ENCODE measurements around the gene GSTM3.
"Not testable (repeated sequence)": the region's sequence is repeated elsewhere in the genome, so short reads cannot be mapped to it uniquely, and the experiment has no call there.

GSTM3 gene

GRCh38 chr1:109757936-109758786 lies 17.3 kb upstream of the GSTM3 start:
- H3K27ac Mint-ChIP-seq, result no peak overlapping the region
- no peak for DNase-seq (ENCODE audit: low spot score in 2 of 2)
- ATAC-seq, result no peak
- H3K36me3 Mint-ChIP-seq, result no peaks in the 10 kb centered on the region
- peaks cover 4% of the 10 kb centered on the region for H3K4me1 Mint-ChIP-seq
- H3K9me3 Mint-ChIP-seq, result no peaks in the 10 kb centered on the region
- no peak overlapping the region for H3K4me3 Mint-ChIP-seq

GRCh38 chr1:109756848-109757521 lies 16.1 kb upstream of the GSTM3 start:
- no peak for ATAC-seq
- H3K36me3 Mint-ChIP-seq, result no peaks in the 10 kb centered on the region
- no peak overlapping the region for H3K27ac Mint-ChIP-seq
- no peak overlapping the region for H3K4me3 Mint-ChIP-seq
- H3K4me1 Mint-ChIP-seq, result peaks cover 4% of the 10 kb centered on the region
- DNase-seq (ENCODE audit: low spot score in 2 of 2), result no peak
- no peaks in the 10 kb centered on the region for H3K9me3 Mint-ChIP-seq

GRCh38 chr1:109756325-109756724 lies 15.5 kb upstream of the GSTM3 start:
- ATAC-seq; H3K4me1 Mint-ChIP-seq; H3K36me3 Mint-ChIP-seq; H3K4me3 Mint-ChIP-seq; DNase-seq (ENCODE audit: low spot score in 2 of 2); H3K27ac Mint-ChIP-seq; H3K9me3 Mint-ChIP-seq: not testable (repeated sequence)

GRCh38 chr1:109754738-109755137 lies 13.9 kb upstream of the GSTM3 start:
- ATAC-seq, result no peak

GRCh38 chr1:109751531-109752260 lies 10.9 kb upstream of the GSTM3 start:
- ATAC-seq (no peak), DNase-seq (ENCODE audit: low spot score in 2 of 2) (no peak)
- H3K27ac Mint-ChIP-seq, result no peak overlapping the region
- no peaks in the 10 kb centered on the region for H3K4me1 Mint-ChIP-seq
- H3K36me3 Mint-ChIP-seq, result no peaks in the 10 kb centered on the region
- H3K4me3 Mint-ChIP-seq, result no peak overlapping the region
- H3K9me3 Mint-ChIP-seq, result no peaks in the 10 kb centered on the region

More at GRCh38 chr1:109754738-109755137, 13.9 kb upstream of the GSTM3 start:
- Mint-ChIP-seq H3K4me1 (no peaks in the 10 kb centered on the region), H3K27ac (no peak overlapping the region), H3K9me3 (no peaks in the 10 kb centered on the region), H3K36me3 (no peaks in the 10 kb centered on the region), H3K4me3 (no peak overlapping the region)
- no peak for DNase-seq (ENCODE audit: low spot score in 2 of 2)

- ATAC-seq (no peak), DNase-seq (ENCODE audit: low spot score in 2 of 2) (no peak)
- H3K4me3 Mint-ChIP-seq, result no peak overlapping the region
- H3K4me1 Mint-ChIP-seq, result no peaks in the 10 kb centered on the region
- no peaks in the 10 kb centered on the region for H3K36me3 Mint-ChIP-seq
- H3K9me3 Mint-ChIP-seq, result no peaks in the 10 kb centered on the region
- no peak overlapping the region for H3K27ac Mint-ChIP-seq
Measured at GRCh38 chr1:109750920-109751319, 10.1 kb upstream of the GSTM3 start.

- Mint-ChIP-seq H3K4me1 (no peaks in the 10 kb centered on the region), H3K4me3 (no peak overlapping the region), H3K9me3 (no peaks in the 10 kb centered on the region), H3K36me3 (no peaks in the 10 kb centered on the region), H3K27ac (no peak overlapping the region)
- ATAC-seq, result no peak
- DNase-seq (ENCODE audit: low spot score in 2 of 2), result no peak
Measured at GRCh38 chr1:109750241-109750882, 9.5 kb upstream of the GSTM3 start.

GRCh38 chr1:109749221-109749620 lies 8.4 kb upstream of the GSTM3 start:
- DNase-seq (ENCODE audit: low spot score in 2 of 2) (no peak), ATAC-seq (no peak)
- no peak overlapping the region for H3K4me3 Mint-ChIP-seq
- no peaks in the 10 kb centered on the region for H3K36me3 Mint-ChIP-seq
- H3K9me3 Mint-ChIP-seq, result no peaks in the 10 kb centered on the region
- no peaks in the 10 kb centered on the region for H3K4me1 Mint-ChIP-seq
- no peak overlapping the region for H3K27ac Mint-ChIP-seq

- not testable (repeated sequence) for H3K27ac Mint-ChIP-seq; ATAC-seq; H3K9me3 Mint-ChIP-seq; DNase-seq (ENCODE audit: low spot score in 2 of 2); H3K4me1 Mint-ChIP-seq; H3K36me3 Mint-ChIP-seq; H3K4me3 Mint-ChIP-seq
Measured at GRCh38 chr1:109748311-109748710, 7.5 kb upstream of the GSTM3 start.

- ATAC-seq (peak; percentile 96), DNase-seq (ENCODE audit: low spot score in 2 of 2) (peak; percentile 74 to 82)
- H3K36me3 Mint-ChIP-seq, result peaks cover 5% of the 10 kb centered on the region
- H3K4me1 Mint-ChIP-seq, result peaks cover 12% of the 10 kb centered on the region
- peak overlapping the region; percentile 29 for H3K27ac Mint-ChIP-seq
- no peaks in the 10 kb centered on the region for H3K9me3 Mint-ChIP-seq
- H3K4me3 Mint-ChIP-seq, result peak overlapping the region; percentile 74
Measured at GRCh38 chr1:109739738-109740614, 862 bp downstream of the GSTM3 start.

GRCh38 chr1:109733236-109733870 lies 7.5 kb downstream of the GSTM3 start:
- Mint-ChIP-seq H3K36me3 (peaks cover 5% of the 10 kb centered on the region), H3K27ac (no peak overlapping the region), H3K4me3 (no peak overlapping the region), H3K9me3 (no peaks in the 10 kb centered on the region), H3K4me1 (no peaks in the 10 kb centered on the region)
- ATAC-seq (no peak), DNase-seq (ENCODE audit: low spot score in 2 of 2) (no peak)

- H3K27ac Mint-ChIP-seq, result no peak overlapping the region
- peaks cover 5% of the 10 kb centered on the region for H3K36me3 Mint-ChIP-seq
Measured at GRCh38 chr1:109732390-109732881, 8.4 kb downstream of the GSTM3 start.

GRCh38 chr1:109730666-109731065 lies 10.2 kb downstream of the GSTM3 start:
- no peak overlapping the region for H3K4me3 Mint-ChIP-seq

More at GRCh38 chr1:109732390-109732881, 8.4 kb downstream of the GSTM3 start:
- no peak for ATAC-seq
- no peaks in the 10 kb centered on the region for H3K9me3 Mint-ChIP-seq
- no peak for DNase-seq (ENCODE audit: low spot score in 2 of 2)
- H3K4me1 Mint-ChIP-seq, result no peaks in the 10 kb centered on the region
- no peak overlapping the region for H3K4me3 Mint-ChIP-seq

GRCh38 chr1:109728870-109729269 lies 12.0 kb downstream of the GSTM3 start:
- Mint-ChIP-seq H3K9me3 (no peaks in the 10 kb centered on the region), H3K27ac (no peak overlapping the region), H3K4me3 (no peak overlapping the region), H3K36me3 (no peaks in the 10 kb centered on the region), H3K4me1 (no peaks in the 10 kb centered on the region)
- DNase-seq (ENCODE audit: low spot score in 2 of 2) (no peak), ATAC-seq (no peak)

More at GRCh38 chr1:109730666-109731065, 10.2 kb downstream of the GSTM3 start:
- DNase-seq (ENCODE audit: low spot score in 2 of 2) (no peak), ATAC-seq (no peak)
- no peaks in the 10 kb centered on the region for H3K9me3 Mint-ChIP-seq
- H3K27ac Mint-ChIP-seq, result no peak overlapping the region
- no peaks in the 10 kb centered on the region for H3K4me1 Mint-ChIP-seq
- no peaks in the 10 kb centered on the region for H3K36me3 Mint-ChIP-seq

Data from stimulated activated effector memory CD8-positive, alpha-beta T cell treated with anti-CD3 and anti-CD28 coated beads, Interleukin-12 subunit alpha, Interleukin-12 subunit beta, amount 100 ng/mL, for 72 hours (primary cell).